Stimulated activated CD4-positive, alpha-beta T cell treated with anti-CD3 and anti-CD28 coated beads, Interleukin-2, amount 100 ng/mL, for 24 hours (primary cell): ENCODE data around the gene RHBG.
A peak's percentile ranks its signal among the peaks of the same experiment; 100 is the strongest.
"Not testable (repeated sequence)": the region's sequence is repeated elsewhere in the genome, so short reads cannot be mapped to it uniquely, and the experiment has no call there.

Experiments
- DNase-seq, 2 donors: peaks; one replicate each; pipeline ENCODE4 v3.0.0-alpha.2; 2020

Gene RHBG

GRCh38 chr1:156368889-156369684 lies at the start of gene RHBG:
TSS of gene RHBG (plus strand) at chr1:156369211. CDS start at chr1:156369250, 39 bp downstream.
- peak in 1 of 2 donors; percentile 38 for DNase-seq

DNA sequence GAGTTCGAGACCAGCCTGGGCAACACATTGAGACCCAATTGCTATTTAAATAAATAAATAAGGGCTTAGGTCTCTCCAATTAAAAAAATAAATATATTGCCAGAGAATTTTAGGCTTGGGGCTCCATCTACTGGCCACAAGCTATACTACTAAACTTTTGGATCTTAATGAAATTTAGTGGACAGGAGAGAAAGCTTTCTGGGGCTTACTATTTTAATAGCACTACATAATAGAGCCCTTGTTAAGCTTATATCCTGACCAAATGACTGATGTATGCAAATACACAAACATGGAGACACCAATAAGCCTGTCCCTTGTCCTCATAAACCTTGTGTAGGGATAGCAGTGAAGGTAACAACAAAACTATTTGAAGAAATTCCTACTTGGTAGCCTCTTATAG lies 49.3 kb upstream of the RHBG start:
- no peak for DNase-seq

DNA sequence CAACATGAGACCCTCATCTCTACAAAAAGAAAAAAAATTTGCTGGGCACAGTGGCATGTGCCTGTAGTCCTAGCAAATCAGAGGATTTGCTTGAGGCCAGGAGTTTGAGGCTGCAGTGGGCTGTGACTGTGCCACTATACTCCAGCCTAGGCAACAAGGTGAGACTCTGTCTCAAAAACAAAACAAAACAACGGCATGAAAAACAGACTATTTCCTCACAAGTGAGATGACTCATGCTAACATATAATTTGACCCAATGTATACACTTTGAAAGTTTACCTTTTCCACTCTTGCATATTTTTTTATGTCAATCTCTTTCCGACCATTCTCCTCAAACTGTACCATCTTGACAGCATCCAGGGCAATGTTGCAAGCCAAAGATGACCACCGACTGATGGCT lies 48.5 kb upstream of the RHBG start:
- no peak for DNase-seq

DNA sequence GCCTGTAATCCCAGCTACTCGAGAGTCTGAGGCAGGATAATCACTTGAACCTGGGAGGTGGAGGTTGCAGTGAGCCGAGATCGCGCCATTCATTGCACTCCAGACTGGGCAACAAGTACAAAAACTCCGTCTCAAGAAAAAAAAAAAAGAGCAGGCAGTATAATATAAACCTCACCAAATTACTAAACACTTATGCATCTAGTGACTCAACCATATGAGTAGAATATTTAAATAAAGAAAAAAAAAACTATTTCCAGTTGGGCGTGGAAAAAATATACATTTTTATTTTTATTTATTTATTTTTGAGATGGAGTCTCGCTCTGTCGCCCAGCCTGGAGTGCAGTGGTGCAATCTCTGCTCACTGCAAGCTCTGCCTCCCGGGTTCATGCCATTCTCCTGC lies 45.8 kb upstream of the RHBG start:
- not testable (repeated sequence) for DNase-seq

DNA sequence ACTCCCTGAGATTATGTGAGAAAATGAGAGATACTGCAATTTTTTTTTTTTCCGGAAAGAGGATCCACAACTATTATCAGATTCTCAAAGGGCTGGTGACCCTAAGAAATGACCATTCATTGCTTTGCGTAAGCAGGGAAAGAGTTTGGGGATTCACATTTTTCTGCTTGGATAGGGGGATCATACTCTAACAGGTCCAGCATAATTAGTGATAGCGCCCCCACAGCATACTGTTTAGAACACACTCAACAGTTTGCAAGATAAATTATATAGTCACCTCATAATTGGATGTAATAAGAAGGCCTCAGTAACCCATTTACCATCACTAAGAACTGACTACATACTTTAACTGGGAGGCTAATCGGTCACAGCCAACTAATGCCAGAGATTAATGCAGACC lies 32.8 kb upstream of the RHBG start:
- no peak for DNase-seq

DNA sequence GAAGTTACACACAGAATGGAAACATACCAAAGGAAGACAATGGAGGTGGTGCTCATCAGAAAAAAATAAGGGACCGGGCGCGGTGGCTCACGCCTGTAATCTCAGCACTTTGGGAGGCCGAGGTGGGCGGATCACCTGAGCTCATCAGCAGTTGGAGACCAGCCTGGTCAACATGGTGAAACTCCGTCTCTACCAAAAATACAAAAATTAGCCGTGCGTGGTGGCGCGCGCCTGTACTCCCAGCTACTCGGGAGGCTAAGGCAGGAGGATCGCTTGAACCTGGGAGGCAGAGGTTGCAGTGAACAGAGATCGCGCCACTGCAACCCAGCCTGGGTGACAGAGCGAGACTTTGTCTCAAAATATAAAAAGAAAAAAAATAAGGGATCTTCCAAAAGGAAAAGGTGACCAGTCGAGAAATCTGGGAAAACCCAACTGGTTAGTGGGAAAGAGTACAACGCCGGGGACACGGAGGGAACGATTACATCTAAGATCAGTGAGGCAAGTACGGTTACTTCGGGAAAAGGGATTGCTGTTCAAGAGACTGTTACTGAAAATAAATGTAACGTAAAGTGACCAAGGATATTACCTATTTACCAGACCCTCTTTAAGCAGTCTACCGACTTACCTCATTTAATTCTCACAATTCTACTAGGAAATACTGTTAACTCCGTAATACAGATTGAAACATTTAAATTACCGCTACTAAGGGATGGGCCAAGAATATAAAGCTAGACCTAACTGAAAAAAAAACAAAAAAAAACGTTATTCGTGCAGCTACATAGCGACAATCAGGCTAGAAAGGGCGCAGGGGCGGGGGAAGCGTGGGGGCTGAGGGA lies 31.7 kb upstream of the RHBG start:
- peak in 1 of 2 donors; percentile 30 for DNase-seq

DNA sequence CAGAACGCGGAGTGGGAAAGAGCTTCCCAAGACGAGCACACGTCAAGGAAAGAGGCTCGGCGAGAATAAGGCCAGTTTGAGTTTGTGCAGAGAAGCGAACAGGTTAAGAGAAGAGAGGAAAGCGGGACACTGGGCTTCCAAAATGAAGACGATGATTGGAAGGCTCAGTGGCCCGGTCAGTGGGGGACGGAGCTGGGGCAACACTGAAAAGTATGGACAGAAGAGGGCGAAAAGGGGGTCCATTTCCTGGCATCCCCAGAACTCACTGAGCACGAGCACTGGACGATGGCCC lies 31.2 kb upstream of the RHBG start:
- DNase-seq: peak in 1 of 2 donors; percentile 49

DNA sequence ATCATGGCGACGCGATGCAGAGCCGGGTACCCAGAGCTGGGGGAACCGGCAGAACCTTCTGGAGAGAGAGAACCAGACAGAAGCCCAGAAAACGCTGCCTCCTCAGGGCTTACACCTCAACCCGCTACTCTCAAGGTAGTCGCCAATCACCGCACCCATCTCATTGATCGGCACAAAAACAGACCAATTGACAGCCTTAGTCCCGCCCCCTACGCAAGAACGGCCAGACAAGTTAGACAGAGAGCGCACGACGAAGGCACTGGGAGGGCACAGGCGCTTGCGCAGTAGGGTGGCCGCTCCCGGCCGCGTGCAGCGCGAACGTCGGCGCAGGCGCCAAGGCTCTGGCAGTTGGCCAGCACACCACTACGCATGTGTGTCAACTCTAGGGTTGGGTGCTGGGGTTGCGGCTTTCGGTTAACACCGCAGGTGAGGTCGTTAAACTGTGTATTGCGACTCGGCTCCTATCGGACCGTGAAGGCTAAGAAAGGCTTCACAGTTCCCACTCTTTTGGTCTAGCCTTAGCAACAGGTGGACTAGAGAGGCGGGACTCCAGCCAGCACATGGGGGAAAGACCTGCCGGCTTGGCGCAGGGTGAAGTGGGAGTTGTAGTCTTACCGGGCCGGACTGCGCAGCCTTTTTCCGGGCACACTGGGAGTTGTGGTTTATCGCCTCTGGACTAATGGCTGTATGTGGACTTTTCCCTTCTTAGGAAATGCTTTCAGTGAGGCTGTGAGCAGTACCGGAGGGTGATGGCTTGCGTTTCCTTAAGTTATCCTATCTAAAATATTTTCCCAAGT lies 30.6 kb upstream of the RHBG start, which contains the start of the genes CCT3 and TSACC:
Gene CCT3, minus strand, starts transcription at position 113 of the 797 bp plus-strand sequence. Its CDS starts 108 bp downstream, at position 5.
Gene TSACC, plus strand, starts transcription at position 347 of the 797 bp plus-strand sequence. CDS start 1,232 bp downstream, outside the sequence.
- peak; percentile 99 for DNase-seq

DNA sequence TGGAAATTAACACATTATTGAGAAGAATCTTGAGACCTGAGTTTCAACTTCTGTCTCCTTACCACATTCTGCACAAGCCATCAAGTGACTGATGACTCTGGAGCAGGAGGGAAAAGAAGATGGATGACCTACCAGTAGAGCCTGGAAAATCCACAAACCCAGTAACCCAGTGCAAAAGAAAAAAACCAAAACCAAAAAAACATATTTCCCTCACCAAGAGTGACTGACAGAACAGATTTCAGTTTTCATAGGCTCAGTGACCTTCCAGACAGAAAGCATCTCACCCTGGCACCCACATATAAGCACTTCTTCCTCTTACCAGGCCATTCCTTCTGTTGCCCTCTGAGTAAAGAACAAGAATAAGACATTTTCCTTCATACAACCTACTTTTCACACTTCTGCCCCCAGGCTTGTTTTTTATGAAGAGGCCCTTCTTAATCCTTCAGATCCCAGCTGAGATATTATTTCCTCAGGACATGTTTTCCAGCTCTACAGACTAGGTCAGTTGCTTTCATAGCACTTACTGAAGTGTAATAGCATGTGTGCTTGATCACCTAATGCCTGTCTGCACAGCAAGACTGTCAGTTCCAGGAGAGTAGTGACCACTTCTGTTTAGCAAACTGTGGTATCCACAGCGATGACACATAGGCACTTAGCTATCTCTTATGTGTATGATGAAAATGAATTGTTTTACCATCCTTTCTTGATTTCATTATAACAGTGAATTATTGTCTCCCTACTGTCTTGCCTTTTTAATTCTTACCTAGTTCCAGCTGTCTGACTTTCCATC lies 26.6 kb upstream of the RHBG start:
- DNase-seq: no peak

- no peak for DNase-seq
These were observed 24.6 kb upstream of the RHBG start for GRCh38 chr1:156344409-156344808.

- not testable (repeated sequence) for DNase-seq
These were observed 23.0 kb upstream of the RHBG start for GRCh38 chr1:156346035-156346434.

DNA sequence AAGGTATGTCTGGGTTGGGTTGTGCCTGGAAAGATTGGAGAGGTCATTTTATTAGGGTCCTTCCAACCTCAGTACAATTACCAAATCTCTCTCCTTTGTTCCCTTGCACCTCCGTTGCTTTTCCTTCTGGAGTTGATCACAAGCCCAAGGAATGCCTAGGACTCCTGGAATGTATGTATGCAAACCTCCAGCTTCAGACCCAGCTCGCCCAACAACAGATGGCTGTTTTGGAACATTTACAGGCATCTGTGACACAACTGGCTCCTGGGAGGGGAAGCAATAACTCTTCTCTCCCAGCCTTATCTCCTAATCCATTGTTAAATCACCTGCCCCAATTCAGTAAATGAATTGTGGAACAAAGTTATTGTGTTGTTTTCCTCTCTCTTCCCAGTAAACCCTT lies 22.4 kb upstream of the RHBG start:
- no peak for DNase-seq

- DNase-seq: no peak
These were observed 21.7 kb upstream of the RHBG start for GRCh38 chr1:156347331-156347730.

GRCh38 chr1:156352481-156352880 lies 16.5 kb upstream of the RHBG start:
- not testable (repeated sequence) for DNase-seq

GRCh38 chr1:156356262-156356874 lies 12.6 kb upstream of the RHBG start:
- DNase-seq: no peak

GRCh38 chr1:156356875-156357534 lies 12.0 kb upstream of the RHBG start:
- peak; percentile 54 to 76 for DNase-seq

- DNase-seq: no peak
These were observed 11.0 kb upstream of the RHBG start for GRCh38 chr1:156357977-156358376.

GRCh38 chr1:156358641-156359040 lies 10.4 kb upstream of the RHBG start:
- DNase-seq: no peak

- DNase-seq: no peak
These were observed 9.8 kb upstream of the RHBG start for GRCh38 chr1:156359249-156359648.

GRCh38 chr1:156359973-156360372 lies 9.0 kb upstream of the RHBG start:
- no peak for DNase-seq

- no peak for DNase-seq
These were observed 8.5 kb upstream of the RHBG start for GRCh38 chr1:156360534-156360933.
